SU-DHL-6 (cell line): ENCODE data around the gene ASPHD2.
A peak's percentile ranks its signal among the peaks of the same experiment; 100 is the strongest.

Experiments used
- H2AFZ ChIP-seq: fragments of 200-600 bp; sonication (generic); 2 replicates; pipeline ENCODE4 v1.6.1; 2014; ENCODE audit warnings: low read depth, mild to moderate bottlenecking, moderate library complexity, mixed read lengths, antibody characterized with exemption, low read length; ENCODE audit not compliant: severe bottlenecking
- H3F3A ChIP-seq: fragments of 200-600 bp; shearing (Covaris generic); 2 replicates; pipeline ENCODE4 v1.6.0; 2016; ENCODE audit warnings: antibody characterized with exemption, mild to moderate bottlenecking; ENCODE audit not compliant: insufficient read depth
- H3K27ac ChIP-seq: fragments of 200-600 bp; sonication (generic); 2 replicates; pipeline ENCODE4 v1.5.1; 2016; ENCODE audit warnings: low read depth, mild to moderate bottlenecking, low read length, moderate library complexity, mixed read lengths
- H3K27me3 ChIP-seq: fragments of 200-600 bp; sonication (generic), shearing (Covaris generic); 2 replicates; pipeline ENCODE4 v1.6.0; 2014; ENCODE audit warnings: mild to moderate bottlenecking, low read length
- H3K36me3 ChIP-seq: fragments of 200-600 bp; sonication (generic); 2 replicates; pipeline ENCODE4 v1.6.1; 2014; ENCODE audit warnings: mild to moderate bottlenecking, low read length, mixed read lengths
- H3K4me2 ChIP-seq: fragments of 300-600, 200-600 bp; shearing (Covaris generic), sonication (generic); 2 replicates; pipeline ENCODE4 v1.6.0; 2014; ENCODE audit warnings: low read length, low read depth, mild to moderate bottlenecking; ENCODE audit not compliant: poor library complexity, severe bottlenecking
- H3K4me3 ChIP-seq: fragments of 200-600 bp; sonication (generic); 2 replicates; pipeline ENCODE4 v1.5.1; 2014; ENCODE audit warnings: antibody characterized with exemption, low read length, mild to moderate bottlenecking, mixed read lengths; ENCODE audit not compliant: insufficient read depth, poor library complexity, severe bottlenecking
- H3K79me2 ChIP-seq: fragments of 200-600 bp; sonication (generic); 2 replicates; pipeline ENCODE4 v1.6.1; 2014; ENCODE audit warnings: mild to moderate bottlenecking, low read length, moderate library complexity; ENCODE audit not compliant: insufficient read depth
- H3K9ac ChIP-seq: fragments of 200-600 bp; sonication (generic); 2 replicates; pipeline ENCODE4 v1.7.0; 2014; ENCODE audit warnings: mild to moderate bottlenecking, low read length
- H3K9me2 ChIP-seq: fragments of 200-600 bp; sonication (generic); replicated peaks from 2 replicates; pipeline ENCODE4 v1.6.1; 2014; ENCODE audit warnings: low read length; ENCODE audit not compliant: insufficient read depth
- H3K9me3 ChIP-seq: fragments of 200-600 bp; sonication (generic); 2 replicates; pipeline ENCODE4 v1.6.1; 2014; ENCODE audit warnings: low read length, mixed read lengths; ENCODE audit not compliant: insufficient read depth
- H4K20me1 ChIP-seq: fragments of 200-600 bp; sonication (generic); 2 replicates; pipeline ENCODE4 v1.6.1; 2014; ENCODE audit warnings: low read depth, mild to moderate bottlenecking, antibody characterized with exemption, low read length, moderate library complexity, mixed read lengths
- EZH2phosphoT487 ChIP-seq: fragments of 200-600 bp; sonication (generic), shearing (Covaris generic); conservative IDR thresholded peaks from 2 replicates; pipeline ENCODE4 v1.6.1; 2018; ENCODE audit warnings: mild to moderate bottlenecking, antibody characterized with exemption, low read length, moderate library complexity, mixed read lengths
- TF ChIP-seq, protein P1 (sequence below): fragments of 200-600 bp; sonication (generic); IDR thresholded peaks from one replicate; pipeline ENCODE4 v1.5.1; 2017; ENCODE audit warnings: antibody characterized with exemption, mild to moderate bottlenecking, low read length, moderate library complexity; ENCODE audit not compliant: insufficient read depth, poor library complexity, severe bottlenecking

The ASPHD2 gene

DNA sequence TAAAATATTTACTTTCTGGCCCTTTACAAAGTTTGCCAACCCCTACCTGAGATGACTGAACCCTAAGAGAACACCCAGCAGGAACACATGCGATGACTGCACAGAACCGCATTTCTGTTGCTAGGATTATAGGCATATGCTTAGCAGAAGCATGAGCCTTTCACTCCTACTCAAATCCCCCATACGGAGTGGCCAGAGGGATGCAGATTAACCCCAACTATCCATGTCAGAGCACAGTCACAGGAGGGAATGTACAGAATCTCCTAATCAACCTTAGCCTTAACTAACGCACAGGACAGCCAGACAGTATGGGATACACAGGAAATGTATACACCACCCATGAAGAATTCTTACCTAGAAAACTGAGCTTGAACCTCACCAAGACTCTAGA, 48.3 kb downstream of the ASPHD2 start:
- H3K79me2 ChIP-seq, result peaks cover 35% of the 10 kb centered on the region
- H3K27me3 ChIP-seq, result no peaks in the 10 kb centered on the region
- H3F3A ChIP-seq, result peaks cover 23% of the 10 kb centered on the region
- TF ChIP-seq, protein P1, sequence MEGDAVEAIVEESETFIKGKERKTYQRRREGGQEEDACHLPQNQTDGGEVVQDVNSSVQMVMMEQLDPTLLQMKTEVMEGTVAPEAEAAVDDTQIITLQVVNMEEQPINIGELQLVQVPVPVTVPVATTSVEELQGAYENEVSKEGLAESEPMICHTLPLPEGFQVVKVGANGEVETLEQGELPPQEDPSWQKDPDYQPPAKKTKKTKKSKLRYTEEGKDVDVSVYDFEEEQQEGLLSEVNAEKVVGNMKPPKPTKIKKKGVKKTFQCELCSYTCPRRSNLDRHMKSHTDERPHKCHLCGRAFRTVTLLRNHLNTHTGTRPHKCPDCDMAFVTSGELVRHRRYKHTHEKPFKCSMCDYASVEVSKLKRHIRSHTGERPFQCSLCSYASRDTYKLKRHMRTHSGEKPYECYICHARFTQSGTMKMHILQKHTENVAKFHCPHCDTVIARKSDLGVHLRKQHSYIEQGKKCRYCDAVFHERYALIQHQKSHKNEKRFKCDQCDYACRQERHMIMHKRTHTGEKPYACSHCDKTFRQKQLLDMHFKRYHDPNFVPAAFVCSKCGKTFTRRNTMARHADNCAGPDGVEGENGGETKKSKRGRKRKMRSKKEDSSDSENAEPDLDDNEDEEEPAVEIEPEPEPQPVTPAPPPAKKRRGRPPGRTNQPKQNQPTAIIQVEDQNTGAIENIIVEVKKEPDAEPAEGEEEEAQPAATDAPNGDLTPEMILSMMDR, result no peak
- no peak for TF ChIP-seq EZH2phosphoT487
- no peak overlapping the region for H3K4me3 ChIP-seq
- H2AFZ ChIP-seq, result no peak overlapping the region
- no peak overlapping the region for H3K27ac ChIP-seq
- no peak overlapping the region for H3K9ac ChIP-seq
- peaks cover 4% of the 10 kb centered on the region; the same call in 1 of the 2 replicates for H3K36me3 ChIP-seq
- no peaks in the 10 kb centered on the region for H3K9me3 ChIP-seq
- no peaks in the 10 kb centered on the region for H4K20me1 ChIP-seq
- no peaks in the 10 kb centered on the region for H3K9me2 ChIP-seq
- no peak overlapping the region for H3K4me2 ChIP-seq

GRCh38 chr22:26479043-26479791, 50.2 kb downstream of the ASPHD2 start:
- Histone ChIP-seq H3K79me2 (peaks cover 43% of the 10 kb centered on the region), H2AFZ (peak overlapping the region; percentile 60), H3K9me3 (no peaks in the 10 kb centered on the region), H3K9me2 (no peaks in the 10 kb centered on the region), H4K20me1 (no peaks in the 10 kb centered on the region), H3K36me3 (no peaks in the 10 kb centered on the region; the same call in 1 of the 2 replicates), H3K27me3 (no peaks in the 10 kb centered on the region), H3F3A (peaks cover 27% of the 10 kb centered on the region), H3K4me2 (peak overlapping the region; percentile 98), H3K9ac (peak overlapping the region; percentile 83), H3K27ac (peak overlapping the region; percentile 89), H3K4me3 (peak overlapping the region; percentile 82)
- TF ChIP-seq, protein P1, result no peak
- TF ChIP-seq EZH2phosphoT487, result no peak

DNA sequence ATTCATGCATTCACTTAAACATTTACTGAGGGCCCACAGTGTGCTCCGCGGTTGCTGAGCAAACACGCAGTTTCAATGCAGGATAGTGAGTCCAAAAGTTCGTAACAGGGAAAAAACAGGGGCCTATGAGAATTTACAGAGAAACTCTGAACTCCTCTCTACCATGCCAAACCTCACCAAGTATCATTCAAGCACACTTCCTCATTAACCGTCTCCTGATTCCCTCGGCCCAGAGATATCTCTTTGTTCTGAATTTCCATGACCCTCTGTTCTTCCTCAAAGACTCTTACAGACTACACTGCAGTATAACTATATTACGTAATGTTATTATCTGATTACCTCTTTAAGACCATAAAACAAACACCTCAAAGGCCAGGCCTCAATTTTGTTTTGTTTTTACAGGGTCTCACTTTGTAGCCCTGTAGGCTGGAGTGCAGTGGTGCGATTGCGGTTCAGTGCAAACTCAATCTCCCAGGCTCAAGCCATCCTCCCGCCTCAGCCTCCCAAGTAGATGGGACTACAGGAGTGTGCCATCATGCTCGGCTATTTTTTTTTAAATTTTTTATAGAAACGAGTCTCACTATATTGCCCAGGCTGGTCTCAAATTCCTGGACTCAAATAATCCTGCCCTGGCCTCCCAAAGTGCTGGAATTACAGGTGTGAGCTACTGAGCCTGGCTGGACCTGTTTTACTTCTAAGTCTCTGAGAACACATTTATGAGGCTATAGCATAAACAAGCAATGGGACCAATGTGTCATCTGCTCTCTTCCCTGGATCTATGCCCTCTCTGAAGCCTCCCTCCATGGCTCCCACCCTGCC, 50.9 kb downstream of the ASPHD2 start:
- no peaks in the 10 kb centered on the region for H3K9me3 ChIP-seq
- H3K4me2 ChIP-seq, result peak overlapping the region; percentile 98
- H3K9ac ChIP-seq, result peak overlapping the region; percentile 83
- H3K79me2 ChIP-seq, result peaks cover 50% of the 10 kb centered on the region
- TF ChIP-seq, protein P1, result no peak
- TF ChIP-seq EZH2phosphoT487, result no peak
- H3F3A ChIP-seq, result peaks cover 27% of the 10 kb centered on the region
- H3K9me2 ChIP-seq, result no peaks in the 10 kb centered on the region
- peak overlapping the region; percentile 82 for H3K4me3 ChIP-seq
- H3K27ac ChIP-seq, result peak overlapping the region; percentile 89
- no peaks in the 10 kb centered on the region for H4K20me1 ChIP-seq
- H2AFZ ChIP-seq, result peak overlapping the region; percentile 60
- H3K27me3 ChIP-seq, result no peaks in the 10 kb centered on the region
- no peaks in the 10 kb centered on the region; the same call in 1 of the 2 replicates for H3K36me3 ChIP-seq
